HFFc6 (cell line): Measurements from ENCODE around the gene COL11A1. TPM values are rescaled to one million over a fixed set of nuclear protein-coding genes. Genes with fewer than 3 reads are reported as not detected.

Source experiments
- DNase-seq: peaks from one replicate; pipeline ENCODE4 v3.0.0-alpha.2; 2018
- H3K27ac Mint-ChIP-seq: 2 replicates; pipeline ENCODE4 v1.8.0; 2020; ENCODE audit warnings: mild to moderate bottlenecking, mixed read lengths
- H3K27me3 Mint-ChIP-seq: 2 replicates; pipeline ENCODE4 v1.8.0; 2021; ENCODE audit warnings: mild to moderate bottlenecking, moderate library complexity, mixed read lengths; ENCODE audit not compliant: insufficient read depth
- H3K36me3 Mint-ChIP-seq: 2 replicates; pipeline ENCODE4 v1.8.0; 2021; ENCODE audit warnings: low read depth, mixed read lengths
- H3K4me1 Mint-ChIP-seq: 2 replicates; pipeline ENCODE4 v1.8.0; 2020; ENCODE audit warnings: low read depth, mixed read lengths
- H3K4me3 Mint-ChIP-seq: 2 replicates; pipeline ENCODE4 v1.8.0; 2020; ENCODE audit warnings: mild to moderate bottlenecking, moderate library complexity, mixed read lengths
- H3K9me3 Mint-ChIP-seq: 2 replicates; pipeline ENCODE4 v1.8.0; 2020; ENCODE audit warnings: mild to moderate bottlenecking, mixed read lengths
- total RNA-seq, 6 experiments: library from RNA; stranded (reverse); fragmentation: NEBNext Ultra II Directional; extraction: Animal tissue kit (Norgen Biotek cat#: 25700); gene quantifications; 2 replicates in 1 of 6; 3 replicates in 5 of 6; pipeline ENCODE4 v1.2.3, GENCODE V29; 2021
- TF ChIP-seq, protein P1 (sequence below): fragments of 200-600 bp; sonication (generic); IDR thresholded peaks from 2 replicates; pipeline ENCODE4 v1.5.0; 2021; ENCODE audit warnings: antibody characterized with exemption, mild to moderate bottlenecking

Gene COL11A1
- total RNA-seq, 6 experiments from 2014 or later, result 145 to 364 (median 152) TPM

DNA sequence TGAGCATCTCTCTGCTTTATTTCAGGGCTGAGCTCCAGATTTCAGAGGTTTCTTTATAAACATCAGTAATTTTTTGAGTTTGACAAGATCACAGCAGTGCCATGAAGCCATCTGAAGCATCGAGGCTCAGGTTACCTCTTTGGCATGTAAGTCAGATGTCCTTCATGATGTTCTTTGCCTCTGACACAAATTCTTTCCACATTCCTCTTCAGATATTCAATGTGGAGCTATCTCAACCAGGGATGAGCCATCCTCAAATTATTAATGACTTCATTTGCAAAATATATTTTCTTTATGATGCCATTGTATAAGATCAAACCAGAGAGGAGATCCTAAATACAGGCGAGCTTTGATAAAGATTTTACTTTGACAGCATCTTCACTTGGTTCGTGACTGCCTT lies 256.7 kb downstream of the COL11A1 start:
- DNase-seq, result no peak
- Mint-ChIP-seq H3K4me1 (peaks cover 37% of the 10 kb centered on the region), H3K4me3 (no peak overlapping the region), H3K9me3 (peaks cover 15% of the 10 kb centered on the region), H3K27ac (peak overlapping the region; percentile 67), H3K36me3 (peaks cover 38% of the 10 kb centered on the region), H3K27me3 (no peaks in the 10 kb centered on the region)
- TF ChIP-seq, protein P1, sequence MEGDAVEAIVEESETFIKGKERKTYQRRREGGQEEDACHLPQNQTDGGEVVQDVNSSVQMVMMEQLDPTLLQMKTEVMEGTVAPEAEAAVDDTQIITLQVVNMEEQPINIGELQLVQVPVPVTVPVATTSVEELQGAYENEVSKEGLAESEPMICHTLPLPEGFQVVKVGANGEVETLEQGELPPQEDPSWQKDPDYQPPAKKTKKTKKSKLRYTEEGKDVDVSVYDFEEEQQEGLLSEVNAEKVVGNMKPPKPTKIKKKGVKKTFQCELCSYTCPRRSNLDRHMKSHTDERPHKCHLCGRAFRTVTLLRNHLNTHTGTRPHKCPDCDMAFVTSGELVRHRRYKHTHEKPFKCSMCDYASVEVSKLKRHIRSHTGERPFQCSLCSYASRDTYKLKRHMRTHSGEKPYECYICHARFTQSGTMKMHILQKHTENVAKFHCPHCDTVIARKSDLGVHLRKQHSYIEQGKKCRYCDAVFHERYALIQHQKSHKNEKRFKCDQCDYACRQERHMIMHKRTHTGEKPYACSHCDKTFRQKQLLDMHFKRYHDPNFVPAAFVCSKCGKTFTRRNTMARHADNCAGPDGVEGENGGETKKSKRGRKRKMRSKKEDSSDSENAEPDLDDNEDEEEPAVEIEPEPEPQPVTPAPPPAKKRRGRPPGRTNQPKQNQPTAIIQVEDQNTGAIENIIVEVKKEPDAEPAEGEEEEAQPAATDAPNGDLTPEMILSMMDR, result no peak

DNA sequence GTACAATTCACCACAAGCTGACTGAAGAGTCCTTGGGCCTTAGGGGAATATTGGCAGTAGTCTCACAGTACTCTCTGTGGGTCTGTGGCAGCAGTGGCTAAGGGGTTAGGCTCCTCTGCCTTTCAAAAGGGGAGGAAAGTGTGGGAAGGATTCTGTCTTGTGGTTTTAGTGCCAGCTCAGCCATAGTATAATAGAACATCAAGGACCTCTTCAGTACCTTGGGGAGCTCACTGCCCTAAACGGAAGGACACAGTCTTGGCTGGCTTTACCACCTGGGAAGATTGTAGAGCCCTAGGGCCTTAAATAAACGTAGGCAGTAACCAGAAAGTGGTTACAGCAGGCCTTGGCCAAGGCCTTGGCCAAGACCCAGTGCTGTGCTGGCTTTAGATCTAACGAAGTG lies 265.7 kb downstream of the COL11A1 start:
- peaks cover 6% of the 10 kb centered on the region for H3K36me3 Mint-ChIP-seq
- H3K27ac Mint-ChIP-seq, result no peak overlapping the region
- H3K27me3 Mint-ChIP-seq, result no peaks in the 10 kb centered on the region
- TF ChIP-seq, protein P1, result no peak
- no peak overlapping the region for H3K4me3 Mint-ChIP-seq
- H3K4me1 Mint-ChIP-seq, result peaks cover 25% of the 10 kb centered on the region
- DNase-seq, result no peak
- H3K9me3 Mint-ChIP-seq, result peaks cover under 1% of the 10 kb centered on the region; the same call in 1 of the 2 replicates

DNA sequence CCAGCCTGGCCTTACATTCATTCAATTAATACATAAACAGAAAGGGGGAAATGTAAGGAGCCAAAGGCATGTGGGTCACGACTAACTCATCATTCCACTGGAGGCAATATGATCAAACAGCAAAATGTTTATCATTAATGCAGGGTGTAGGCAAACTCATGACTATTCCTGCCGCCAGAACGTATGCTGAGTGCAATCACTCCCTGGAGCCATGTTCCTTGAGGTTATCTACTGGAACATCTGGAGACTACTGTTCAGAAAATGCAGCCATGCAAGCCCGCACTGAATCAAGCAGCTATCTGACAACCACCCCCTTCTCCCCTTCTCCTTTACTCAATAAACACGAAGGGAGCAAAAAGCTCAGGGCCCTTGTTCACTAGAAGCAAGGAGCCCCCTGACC lies 267.6 kb downstream of the COL11A1 start:
- Mint-ChIP-seq H3K27me3 (no peaks in the 10 kb centered on the region), H3K9me3 (no peaks in the 10 kb centered on the region), H3K36me3 (0 out of 2 replicates have a peak, but pooled peaks cover 6% of the 10 kb centered on the region), H3K4me3 (no peak overlapping the region), H3K4me1 (peaks cover 41% of the 10 kb centered on the region), H3K27ac (no peak overlapping the region)
- no peak for DNase-seq
- TF ChIP-seq, protein P1, result no peak

DNA sequence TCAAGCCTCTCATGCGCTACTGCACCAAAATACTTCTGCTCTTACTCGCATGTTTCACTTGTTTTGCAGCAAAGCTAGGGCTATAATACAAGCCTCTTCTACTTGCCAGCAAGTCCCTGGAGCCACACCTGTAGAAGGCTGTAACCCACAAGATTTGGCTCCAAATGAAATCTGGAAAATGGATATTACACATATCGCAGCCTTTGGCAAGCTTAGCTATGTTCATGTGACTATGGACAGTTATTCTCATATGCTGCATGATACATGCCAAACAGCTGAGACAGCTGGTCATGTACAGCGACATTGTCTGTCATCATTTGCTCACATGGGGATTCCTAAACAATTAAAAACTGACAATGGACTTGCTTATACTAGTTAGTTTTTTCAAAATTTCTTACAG lies 270.3 kb downstream of the COL11A1 start:
- TF ChIP-seq, protein P1, result no peak
- Mint-ChIP-seq H3K4me3 (peak overlapping the region; percentile 58), H3K36me3 (0 out of 2 replicates have a peak, but pooled peaks cover 6% of the 10 kb centered on the region), H3K9me3 (no peaks in the 10 kb centered on the region), H3K27ac (peak overlapping the region; percentile 92), H3K4me1 (peaks cover 68% of the 10 kb centered on the region), H3K27me3 (no peaks in the 10 kb centered on the region)
- peak; percentile 44 for DNase-seq

DNA sequence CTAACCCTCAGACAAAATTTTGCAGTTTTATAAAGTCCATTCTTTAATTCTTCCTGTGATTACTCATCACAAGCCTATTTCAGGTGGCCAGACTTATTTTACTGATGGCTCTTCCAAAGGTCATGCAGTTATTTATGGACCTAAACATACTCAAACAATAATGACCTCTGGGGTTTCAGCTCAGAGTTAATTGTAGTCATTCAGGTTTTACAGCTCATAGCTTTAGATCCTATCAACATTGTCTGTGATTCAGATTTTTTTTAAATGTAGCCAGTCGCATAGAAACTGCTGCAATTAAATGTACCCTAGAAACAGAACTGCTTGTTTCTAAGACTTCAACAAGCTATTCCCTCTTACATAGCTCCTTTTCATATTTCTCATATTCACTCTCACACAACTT lies 270.8 kb downstream of the COL11A1 start:
- DNase-seq, result peak; percentile 71
- peak overlapping the region; percentile 58 for H3K4me3 Mint-ChIP-seq
- H3K27me3 Mint-ChIP-seq, result no peaks in the 10 kb centered on the region
- H3K4me1 Mint-ChIP-seq, result peaks cover 73% of the 10 kb centered on the region
- TF ChIP-seq, protein P1, result no peak
- H3K27ac Mint-ChIP-seq, result peak overlapping the region; percentile 92
- 0 out of 2 replicates have a peak, but pooled peaks cover 2% of the 10 kb centered on the region for H3K36me3 Mint-ChIP-seq
- H3K9me3 Mint-ChIP-seq, result no peaks in the 10 kb centered on the region

DNA sequence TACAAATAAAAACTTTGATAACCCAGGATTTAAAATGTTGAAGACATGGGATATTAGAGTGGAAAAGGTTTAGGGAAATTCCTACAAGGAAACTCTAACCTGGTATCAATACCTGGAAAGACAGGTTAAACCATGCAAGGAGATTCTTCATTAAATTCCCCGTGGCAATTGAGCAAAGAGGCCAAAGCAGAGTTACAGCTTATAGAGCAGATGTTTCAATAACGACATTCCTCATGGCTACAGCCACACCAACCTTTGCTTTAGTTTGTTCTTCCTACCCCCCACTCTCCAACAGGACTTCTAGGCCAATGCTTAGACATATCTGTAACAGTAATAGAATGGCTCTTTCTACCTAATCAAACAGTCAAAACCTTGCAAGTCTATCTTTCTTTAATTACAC lies 271.3 kb downstream of the COL11A1 start:
- Mint-ChIP-seq H3K4me3 (no peak overlapping the region), H3K27ac (peak overlapping the region; percentile 92), H3K36me3 (no peaks in the 10 kb centered on the region)

More for the DNA sequence above, 271.3 kb downstream of the COL11A1 start:
- Mint-ChIP-seq H3K4me1 (peaks cover 78% of the 10 kb centered on the region), H3K9me3 (no peaks in the 10 kb centered on the region), H3K27me3 (no peaks in the 10 kb centered on the region)
- DNase-seq, result no peak
- TF ChIP-seq, protein P1, result no peak
